ENCODE data around the gene ITSN1. TPM values are rescaled to one million over a fixed set of nuclear protein-coding genes. Genes with fewer than 3 reads are reported as not detected.

Gene ITSN1
- total and polyA plus RNA-seq, 2 donors, result 44.4 to 81.7 TPM

- H3K4me1 ChIP-seq (ENCODE audit: insufficient read depth), result no peaks in the 10 kb centered on the region
- DNase-seq (ENCODE audit: extremely low spot score), result no peak
- no peak overlapping the region for H3K4me3 ChIP-seq (ENCODE audit: low read depth, low read length)
- 92% methylated on average over 7 of the region's 7 CpGs for WGBS
- no peak overlapping the region for H3K27ac ChIP-seq (ENCODE audit: low read depth)
- H3K36me3 ChIP-seq (ENCODE audit: insufficient read depth), result no peaks in the 10 kb centered on the region
Observed at GRCh38 chr21:33658919-33659567, 16.7 kb downstream of the ITSN1 start.

- no peak for DNase-seq (ENCODE audit: extremely low spot score)
- H3K27ac ChIP-seq (ENCODE audit: low read depth), result no peak overlapping the region
- H3K4me1 ChIP-seq (ENCODE audit: insufficient read depth), result no peaks in the 10 kb centered on the region
- no peak overlapping the region for H3K4me3 ChIP-seq (ENCODE audit: low read depth, low read length)
- WGBS, result 95% methylated on average over 1 of the region's 1 CpG
- no peaks in the 10 kb centered on the region for H3K36me3 ChIP-seq (ENCODE audit: insufficient read depth)
Observed at GRCh38 chr21:33659568-33659949, 17.3 kb downstream of the ITSN1 start.

- 48% methylated on average over 1 of the region's 1 CpG for WGBS
- no peaks in the 10 kb centered on the region for H3K4me1 ChIP-seq (ENCODE audit: insufficient read depth)
- H3K36me3 ChIP-seq (ENCODE audit: insufficient read depth), result no peaks in the 10 kb centered on the region
- H3K4me3 ChIP-seq (ENCODE audit: low read depth, low read length), result no peak overlapping the region
- DNase-seq (ENCODE audit: extremely low spot score), result no peak
- no peak overlapping the region for H3K27ac ChIP-seq (ENCODE audit: low read depth)
Observed at GRCh38 chr21:33660406-33660805, 18.1 kb downstream of the ITSN1 start.

GRCh38 chr21:33661146-33661545, 18.8 kb downstream of the ITSN1 start:
- 94% methylated on average over 1 of the region's 1 CpG for WGBS
- Histone ChIP-seq H3K36me3 (ENCODE audit: insufficient read depth) (no peaks in the 10 kb centered on the region), H3K4me1 (ENCODE audit: insufficient read depth) (no peaks in the 10 kb centered on the region), H3K27ac (ENCODE audit: low read depth) (no peak overlapping the region), H3K4me3 (ENCODE audit: low read depth, low read length) (no peak overlapping the region)
- DNase-seq (ENCODE audit: extremely low spot score), result no peak

- 90% methylated on average over 3 of the region's 3 CpGs for WGBS
Observed at GRCh38 chr21:33662046-33662445, 19.7 kb downstream of the ITSN1 start.

GRCh38 chr21:33663241-33663640, 20.9 kb downstream of the ITSN1 start:
- Histone ChIP-seq H3K4me1 (ENCODE audit: insufficient read depth) (no peaks in the 10 kb centered on the region), H3K4me3 (ENCODE audit: low read depth, low read length) (no peak overlapping the region), H3K36me3 (ENCODE audit: insufficient read depth) (no peaks in the 10 kb centered on the region), H3K27ac (ENCODE audit: low read depth) (no peak overlapping the region)
- DNase-seq (ENCODE audit: extremely low spot score), result no peak
- WGBS, result 70% methylated on average over 2 of the region's 2 CpGs

More at GRCh38 chr21:33662046-33662445, 19.7 kb downstream of the ITSN1 start:
- DNase-seq (ENCODE audit: extremely low spot score), result no peak
- Histone ChIP-seq H3K4me1 (ENCODE audit: insufficient read depth) (no peaks in the 10 kb centered on the region), H3K4me3 (ENCODE audit: low read depth, low read length) (no peak overlapping the region), H3K27ac (ENCODE audit: low read depth) (no peak overlapping the region), H3K36me3 (ENCODE audit: insufficient read depth) (no peaks in the 10 kb centered on the region)

- no peak for DNase-seq (ENCODE audit: extremely low spot score)
- Histone ChIP-seq H3K36me3 (ENCODE audit: insufficient read depth) (no peaks in the 10 kb centered on the region), H3K4me3 (ENCODE audit: low read depth, low read length) (no peak overlapping the region), H3K4me1 (ENCODE audit: insufficient read depth) (no peaks in the 10 kb centered on the region), H3K27ac (ENCODE audit: low read depth) (no peak overlapping the region)
- 98% methylated on average over 3 of the region's 3 CpGs for WGBS
Observed at GRCh38 chr21:33664135-33664534, 21.8 kb downstream of the ITSN1 start.

GRCh38 chr21:33666153-33666552, 23.9 kb downstream of the ITSN1 start:
- Histone ChIP-seq H3K4me1 (ENCODE audit: insufficient read depth) (no peaks in the 10 kb centered on the region), H3K36me3 (ENCODE audit: insufficient read depth) (no peaks in the 10 kb centered on the region), H3K4me3 (ENCODE audit: low read depth, low read length) (no peak overlapping the region), H3K27ac (ENCODE audit: low read depth) (no peak overlapping the region)
- DNase-seq (ENCODE audit: extremely low spot score), result no peak
- 87% methylated on average over 2 of the region's 2 CpGs for WGBS

- no peak for DNase-seq (ENCODE audit: extremely low spot score)
- H3K36me3 ChIP-seq (ENCODE audit: insufficient read depth), result no peaks in the 10 kb centered on the region
- no peak overlapping the region for H3K4me3 ChIP-seq (ENCODE audit: low read depth, low read length)
- no peaks in the 10 kb centered on the region for H3K4me1 ChIP-seq (ENCODE audit: insufficient read depth)
- no peak overlapping the region for H3K27ac ChIP-seq (ENCODE audit: low read depth)
- 73% methylated on average over 6 of the region's 6 CpGs for WGBS
Observed at GRCh38 chr21:33667636-33668035, 25.3 kb downstream of the ITSN1 start.

- no peak for DNase-seq (ENCODE audit: extremely low spot score)
- H3K27ac ChIP-seq (ENCODE audit: low read depth), result no peak overlapping the region
- H3K4me1 ChIP-seq (ENCODE audit: insufficient read depth), result no peaks in the 10 kb centered on the region
- 43% methylated on average over 4 of the region's 4 CpGs for WGBS
- no peak overlapping the region for H3K4me3 ChIP-seq (ENCODE audit: low read depth, low read length)
- no peaks in the 10 kb centered on the region for H3K36me3 ChIP-seq (ENCODE audit: insufficient read depth)
Observed at GRCh38 chr21:33668180-33668579, 25.9 kb downstream of the ITSN1 start.

GRCh38 chr21:33668620-33669019, 26.3 kb downstream of the ITSN1 start:
- 92% methylated on average over 2 of the region's 2 CpGs for WGBS
- H3K36me3 ChIP-seq (ENCODE audit: insufficient read depth), result no peaks in the 10 kb centered on the region

GRCh38 chr21:33670076-33670978, 28.0 kb downstream of the ITSN1 start:
- H3K4me1 ChIP-seq (ENCODE audit: insufficient read depth), result no peaks in the 10 kb centered on the region
- H3K4me3 ChIP-seq (ENCODE audit: low read depth, low read length), result no peak overlapping the region
- 87% methylated on average over 6 of the region's 6 CpGs for WGBS
- H3K27ac ChIP-seq (ENCODE audit: low read depth), result no peak overlapping the region
- no peaks in the 10 kb centered on the region for H3K36me3 ChIP-seq (ENCODE audit: insufficient read depth)
- DNase-seq (ENCODE audit: extremely low spot score), result no peak

More at GRCh38 chr21:33668620-33669019, 26.3 kb downstream of the ITSN1 start:
- DNase-seq (ENCODE audit: extremely low spot score), result no peak
- Histone ChIP-seq H3K27ac (ENCODE audit: low read depth) (no peak overlapping the region), H3K4me3 (ENCODE audit: low read depth, low read length) (no peak overlapping the region), H3K4me1 (ENCODE audit: insufficient read depth) (no peaks in the 10 kb centered on the region)

GRCh38 chr21:33673473-33673872, 31.2 kb downstream of the ITSN1 start:
- Histone ChIP-seq H3K27ac (ENCODE audit: low read depth) (no peak overlapping the region), H3K36me3 (ENCODE audit: insufficient read depth) (no peaks in the 10 kb centered on the region), H3K4me3 (ENCODE audit: low read depth, low read length) (no peak overlapping the region), H3K4me1 (ENCODE audit: insufficient read depth) (no peaks in the 10 kb centered on the region)
- DNase-seq (ENCODE audit: extremely low spot score), result no peak
- WGBS, result 77% methylated on average over 8 of the region's 8 CpGs

GRCh38 chr21:33674226-33674625, 31.9 kb downstream of the ITSN1 start:
- no peak for DNase-seq (ENCODE audit: extremely low spot score)
- Histone ChIP-seq H3K4me1 (ENCODE audit: insufficient read depth) (no peaks in the 10 kb centered on the region), H3K27ac (ENCODE audit: low read depth) (no peak overlapping the region), H3K36me3 (ENCODE audit: insufficient read depth) (no peaks in the 10 kb centered on the region), H3K4me3 (ENCODE audit: low read depth, low read length) (no peak overlapping the region)
- 79% methylated on average over 1 of the region's 1 CpG for WGBS
